ENCODE data around the gene TIGD4.

The TIGD4 gene

GRCh38 chr4:152779513-152780266 lies at the start of gene TIGD4, which contains the start of gene ARFIP1:
TIGD4 (minus strand) TSS chr4:152779730; CDS start chr4:152771004, 8,726 bp downstream.
ARFIP1 (plus strand) TSS chr4:152779954; CDS start chr4:152829634, 49,680 bp downstream.
- DNase-seq: peak; percentile 94 to 98

GRCh38 chr4:152828122-152828521 lies 48.6 kb upstream of the TIGD4 start:
- DNase-seq: no peak

GRCh38 chr4:152825336-152825735 lies 45.8 kb upstream of the TIGD4 start:
- DNase-seq: no peak

- DNase-seq: no peak
These were observed 45.0 kb upstream of the TIGD4 start for GRCh38 chr4:152824561-152824960.

- no peak for DNase-seq
These were observed 42.8 kb upstream of the TIGD4 start for GRCh38 chr4:152822323-152822722.

GRCh38 chr4:152820073-152820472 lies 40.5 kb upstream of the TIGD4 start:
- no peak for DNase-seq

GRCh38 chr4:152819026-152819645 lies 39.6 kb upstream of the TIGD4 start:
- no peak for DNase-seq

- DNase-seq: no peak
These were observed 37.8 kb upstream of the TIGD4 start for GRCh38 chr4:152817331-152817730.

GRCh38 chr4:152815078-152815477 lies 35.5 kb upstream of the TIGD4 start:
- DNase-seq: no peak

- peak in 1 of 2 experiments; percentile 13 for DNase-seq
These were observed 31.3 kb upstream of the TIGD4 start for GRCh38 chr4:152810715-152811287.

GRCh38 chr4:152808670-152809069 lies 29.1 kb upstream of the TIGD4 start:
- no peak for DNase-seq

- DNase-seq: no peak
These were observed 27.8 kb upstream of the TIGD4 start for GRCh38 chr4:152807294-152807829.

- no peak for DNase-seq
These were observed 27.1 kb upstream of the TIGD4 start for GRCh38 chr4:152806501-152807125.

- DNase-seq: no peak
These were observed 26.3 kb upstream of the TIGD4 start for GRCh38 chr4:152805818-152806217.

GRCh38 chr4:152805071-152805650 lies 25.6 kb upstream of the TIGD4 start:
- DNase-seq: no peak

GRCh38 chr4:152803541-152803940 lies 24.0 kb upstream of the TIGD4 start:
- no peak for DNase-seq

GRCh38 chr4:152795891-152796290 lies 16.4 kb upstream of the TIGD4 start:
- DNase-seq: no peak

- DNase-seq: no peak
These were observed 7.1 kb upstream of the TIGD4 start for GRCh38 chr4:152786627-152787026.

- no peak for DNase-seq
These were observed 6.4 kb upstream of the TIGD4 start for GRCh38 chr4:152785639-152786615.

- DNase-seq: peak; percentile 34 to 44
These were observed 5.2 kb upstream of the TIGD4 start for GRCh38 chr4:152784490-152785350.
